ENCODE results near the gene DKKL1.
"Not testable (repeated sequence)": the region's sequence is repeated elsewhere in the genome, so short reads cannot be mapped to it uniquely, and the experiment has no call there.

DKKL1 gene

GRCh38 chr19:49362048-49362928 is 1.4 kb upstream of the DKKL1 start, which contains the start of gene TEAD2:
Gene TEAD2 (minus strand): TSS chr19:49362416. CDS start chr19:49360075, 2,341 bp downstream.
- peak; percentile 72 for DNase-seq

DNA sequence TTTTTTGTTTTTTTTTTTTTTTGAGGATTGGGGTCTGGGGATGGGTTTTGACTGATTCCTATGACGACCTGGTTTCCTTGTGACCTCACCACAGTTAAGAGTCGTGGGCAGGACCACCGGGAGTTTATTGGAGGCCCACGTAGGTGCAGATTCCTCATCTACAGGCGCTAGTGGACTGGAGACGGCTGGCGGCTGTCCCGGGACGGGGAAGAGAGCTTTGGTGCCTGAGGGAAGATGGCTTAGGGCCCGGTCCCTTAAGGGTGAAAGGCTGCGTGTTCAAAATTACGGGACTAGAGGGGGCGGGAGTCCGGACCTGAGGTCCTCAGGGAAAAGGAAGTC is 779 bp upstream of the DKKL1 start:
- no peak for DNase-seq

DNA sequence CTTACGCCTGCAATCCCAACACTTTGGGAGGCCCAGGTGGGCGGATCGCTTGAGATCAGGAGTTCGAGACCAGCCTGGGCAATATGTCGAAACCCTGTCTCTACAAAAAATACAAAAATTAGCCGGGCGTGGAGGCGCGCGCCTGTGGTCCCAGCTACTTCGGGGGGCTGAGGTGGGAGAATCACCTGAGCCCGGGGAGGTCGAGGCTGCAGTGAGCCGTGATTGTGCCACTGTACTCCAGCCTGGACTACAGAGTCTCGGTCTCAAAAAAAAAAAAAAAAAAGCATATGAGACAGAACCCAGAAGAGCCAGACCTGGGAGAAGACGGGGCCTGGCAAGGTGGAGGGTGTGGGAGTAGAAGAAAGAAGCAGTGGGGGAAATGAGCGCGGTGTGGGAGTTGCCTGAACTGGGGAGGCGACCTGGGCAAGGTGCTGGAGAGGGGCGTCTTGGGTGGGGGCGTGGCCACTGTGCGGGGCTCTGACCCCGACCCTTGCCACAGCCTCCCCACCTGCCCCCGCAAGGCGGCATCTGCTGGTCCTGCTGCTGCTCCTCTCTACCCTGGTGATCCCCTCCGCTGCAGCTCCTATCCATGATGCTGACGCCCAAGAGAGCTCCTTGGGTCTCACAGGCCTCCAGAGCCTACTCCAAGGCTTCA is 533 bp downstream of the DKKL1 start:
- DNase-seq: no peak

- DNase-seq: no peak
These were observed 2.4 kb downstream of the DKKL1 start for GRCh38 chr19:49366110-49366509.

GRCh38 chr19:49368711-49369358 is 5.2 kb downstream of the DKKL1 start:
- no peak for DNase-seq

GRCh38 chr19:49371184-49371583 is 7.5 kb downstream of the DKKL1 start:
- DNase-seq: no peak

- not testable (repeated sequence) for DNase-seq
These were observed 9.5 kb downstream of the DKKL1 start for GRCh38 chr19:49373174-49373573.

DNA sequence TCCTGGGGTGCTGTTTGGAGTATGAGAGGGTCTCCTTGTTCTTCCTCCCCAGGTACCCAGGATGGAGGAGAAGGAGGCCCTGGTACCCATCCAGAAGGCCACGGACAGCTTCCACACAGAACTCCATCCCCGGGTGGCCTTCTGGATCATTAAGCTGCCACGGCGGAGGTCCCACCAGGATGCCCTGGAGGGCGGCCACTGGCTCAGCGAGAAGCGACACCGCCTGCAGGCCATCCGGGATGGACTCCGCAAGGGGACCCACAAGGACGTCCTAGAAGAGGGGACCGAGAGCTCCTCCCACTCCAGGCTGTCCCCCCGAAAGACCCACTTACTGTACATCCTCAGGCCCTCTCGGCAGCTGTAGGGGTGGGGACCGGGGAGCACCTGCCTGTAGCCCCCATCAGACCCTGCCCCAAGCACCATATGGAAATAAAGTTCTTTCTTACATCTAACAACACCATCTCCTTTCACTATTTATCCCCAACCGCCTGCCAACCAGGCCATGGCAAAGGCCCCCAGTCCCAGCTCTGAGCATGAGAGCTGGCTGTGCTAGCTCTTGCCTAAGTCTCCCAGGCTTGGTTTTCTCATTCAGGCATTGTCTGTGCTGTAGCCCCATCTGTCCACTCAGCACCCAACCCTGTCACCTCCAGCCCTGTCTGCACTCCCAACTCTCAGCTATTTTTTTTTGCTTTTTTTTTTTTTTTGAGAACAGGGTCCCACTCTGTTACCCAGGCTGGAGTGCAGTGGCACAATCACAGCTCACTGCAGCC is 11.2 kb downstream of the DKKL1 start:
- DNase-seq: no peak

- no peak for DNase-seq
These were observed 14.8 kb downstream of the DKKL1 start for GRCh38 chr19:49378512-49378911.

GRCh38 chr19:49380391-49380790 is 16.7 kb downstream of the DKKL1 start:
- no peak for DNase-seq

DNA sequence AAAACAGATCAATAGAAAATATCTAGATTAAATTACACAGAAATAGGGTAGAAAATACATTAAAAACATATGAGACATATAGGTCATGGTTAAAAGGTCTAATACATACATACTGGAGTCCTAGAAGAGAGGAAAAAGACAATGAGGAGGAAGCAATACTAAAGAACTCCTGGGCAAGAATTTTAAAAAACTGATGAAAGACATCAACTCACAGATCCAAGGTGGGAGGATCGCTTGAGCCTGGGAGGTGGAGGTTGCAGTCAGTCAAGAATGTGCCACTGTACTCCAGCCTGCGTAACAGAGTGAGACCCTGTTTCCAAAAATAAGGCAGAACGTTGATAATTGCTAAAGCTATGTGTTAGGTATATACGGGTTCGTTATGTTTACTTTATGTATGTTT is 19.0 kb downstream of the DKKL1 start:
- no peak for DNase-seq

DNA sequence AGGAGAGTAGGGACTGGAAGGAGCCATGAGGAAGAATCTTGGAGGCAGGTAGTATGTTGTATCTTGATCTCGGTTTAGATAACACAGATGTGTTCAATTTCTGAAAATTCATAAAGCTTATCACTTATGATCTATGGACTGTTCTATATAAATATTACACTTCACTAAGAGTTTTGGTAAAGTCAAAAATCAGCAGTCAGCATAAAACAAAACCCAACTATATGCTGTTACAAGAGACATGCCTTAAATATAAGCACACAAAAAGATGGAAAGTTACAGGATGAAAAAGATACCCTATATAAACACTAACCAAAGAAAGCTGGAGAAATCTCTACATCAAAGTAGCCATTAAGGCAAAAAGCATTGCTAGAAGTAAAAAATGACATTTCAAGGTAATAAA is 19.9 kb downstream of the DKKL1 start:
- no peak for DNase-seq

DNA sequence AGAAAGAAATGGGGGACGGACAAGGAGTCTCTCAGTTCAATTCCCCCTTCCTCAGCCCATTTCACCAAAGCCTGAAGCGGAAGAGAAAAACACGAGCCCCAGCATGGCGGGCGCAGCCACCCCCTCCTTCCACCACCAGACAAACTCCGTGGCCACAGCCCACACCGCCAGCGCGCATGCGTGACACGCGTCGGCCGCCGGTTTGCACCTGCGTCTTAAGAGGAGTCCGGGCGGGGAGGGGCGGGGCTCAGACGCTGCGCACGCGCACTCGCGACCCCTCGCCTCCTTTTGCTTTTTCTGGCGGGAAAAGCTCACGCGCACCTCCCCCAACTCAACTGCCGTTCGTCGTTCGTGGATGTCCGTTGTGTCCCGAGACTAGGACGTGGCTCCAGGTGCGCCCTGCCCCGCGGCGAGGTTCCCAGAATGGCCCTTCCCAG is 24.3 kb downstream of the DKKL1 start, which contains the start of gene KASH5:
TSS of gene KASH5 (plus strand) at position 314 of the 437 bp plus-strand sequence. CDS start 2,635 bp downstream, outside the sequence.
- peak; percentile 45 for DNase-seq

DNA sequence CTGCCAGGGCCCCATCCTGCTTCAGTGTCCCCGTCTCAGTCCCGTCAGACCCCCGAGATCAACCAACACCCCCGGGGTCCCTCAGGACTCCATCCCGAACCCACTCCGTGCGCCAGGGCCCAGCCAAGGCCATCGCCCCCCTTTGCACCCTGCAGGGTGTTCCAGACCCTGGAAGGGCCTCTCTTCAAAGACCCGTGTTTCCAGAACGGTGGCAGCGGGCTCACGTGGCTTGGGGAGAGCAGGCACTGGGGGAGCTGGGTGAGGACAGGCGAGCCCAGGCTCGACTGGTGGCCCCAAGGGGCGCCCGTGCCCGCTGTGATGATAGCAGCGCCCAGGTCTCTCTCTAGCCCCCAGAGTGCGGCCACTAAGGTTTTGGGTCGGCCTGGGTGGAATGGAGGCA is 25.7 kb downstream of the DKKL1 start:
- no peak for DNase-seq

DNA sequence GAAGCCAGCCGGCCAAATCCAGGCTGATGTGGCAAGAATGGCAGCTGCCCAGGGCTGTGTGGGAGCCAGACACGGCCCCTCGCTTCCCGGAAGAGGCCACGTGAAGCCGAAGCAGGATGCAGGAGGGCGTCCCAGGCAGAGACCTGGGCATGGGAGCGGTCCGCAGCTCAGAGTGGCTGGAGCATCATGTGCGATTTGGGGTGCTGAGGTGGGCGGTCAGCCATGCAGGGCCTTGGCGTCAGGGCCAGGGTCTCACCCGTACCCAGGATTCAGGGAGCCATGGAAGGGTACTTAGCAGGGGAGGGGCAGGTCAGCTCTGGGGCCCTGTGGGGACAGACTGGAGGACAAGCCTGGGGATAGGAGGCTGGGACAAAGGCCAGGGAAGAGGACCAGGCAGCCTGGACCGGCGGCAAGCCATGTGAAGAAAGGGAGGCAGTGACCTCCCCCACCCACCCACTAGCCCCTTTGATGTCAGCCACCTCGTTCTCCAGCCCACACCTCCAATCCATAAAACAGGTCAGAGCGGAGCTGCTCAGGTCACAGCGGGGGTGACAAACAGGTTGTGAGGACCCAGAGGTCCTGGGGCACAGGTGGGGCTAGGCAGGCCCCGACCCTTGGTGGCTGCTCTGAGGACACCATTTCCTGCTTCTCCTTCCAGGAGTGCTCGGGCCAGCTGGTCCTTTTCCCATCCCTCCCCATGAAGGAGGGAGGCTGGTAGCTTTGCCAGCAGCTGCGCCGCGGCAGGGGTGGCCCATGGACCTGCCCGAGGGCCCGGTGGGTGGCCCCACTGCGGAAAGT is 26.7 kb downstream of the DKKL1 start:
- DNase-seq: no peak

GRCh38 chr19:49390929-49391359 is 27.3 kb downstream of the DKKL1 start:
- DNase-seq: no peak

DNA sequence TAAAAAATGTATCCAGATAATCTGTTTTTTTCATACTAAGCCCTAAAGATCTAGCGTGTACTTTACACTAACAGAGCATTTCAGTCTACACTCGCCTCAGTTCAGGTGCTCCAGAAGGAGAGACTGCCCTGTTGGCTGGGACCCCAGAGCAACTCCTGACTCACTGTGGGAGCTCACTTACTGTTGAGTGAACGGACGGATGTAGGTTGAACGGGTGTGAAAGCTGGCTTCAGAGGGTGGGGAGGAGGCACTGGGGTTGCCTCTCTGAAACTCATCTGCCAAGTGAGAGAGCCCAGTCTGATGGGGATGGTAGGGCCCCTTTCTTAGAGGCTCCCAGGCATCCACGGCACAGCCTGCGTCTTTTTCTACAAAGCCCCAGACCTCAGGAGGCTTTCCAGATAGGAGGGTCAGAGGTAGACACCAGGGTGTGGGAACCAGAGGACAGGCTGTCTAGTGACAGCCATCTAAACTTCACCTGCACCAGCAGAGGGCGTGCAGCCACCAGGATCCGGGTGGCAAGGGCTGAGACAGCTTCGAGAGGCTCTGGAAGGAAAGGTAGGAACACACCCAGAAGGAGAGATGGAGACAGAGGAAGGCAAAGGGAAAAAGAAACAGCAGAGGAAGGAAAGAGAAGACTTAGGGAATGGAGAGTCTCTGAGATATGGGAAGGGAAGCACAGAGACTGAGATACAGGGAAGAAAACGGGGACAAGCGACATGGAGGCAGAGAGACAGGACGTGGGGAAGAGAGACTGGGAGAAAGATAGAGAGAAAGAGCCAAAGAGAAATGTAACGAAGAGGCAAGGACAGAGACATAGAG is 28.1 kb downstream of the DKKL1 start:
- DNase-seq: peak; percentile 68

GRCh38 chr19:49393881-49394280 is 30.2 kb downstream of the DKKL1 start:
- no peak for DNase-seq

DNA sequence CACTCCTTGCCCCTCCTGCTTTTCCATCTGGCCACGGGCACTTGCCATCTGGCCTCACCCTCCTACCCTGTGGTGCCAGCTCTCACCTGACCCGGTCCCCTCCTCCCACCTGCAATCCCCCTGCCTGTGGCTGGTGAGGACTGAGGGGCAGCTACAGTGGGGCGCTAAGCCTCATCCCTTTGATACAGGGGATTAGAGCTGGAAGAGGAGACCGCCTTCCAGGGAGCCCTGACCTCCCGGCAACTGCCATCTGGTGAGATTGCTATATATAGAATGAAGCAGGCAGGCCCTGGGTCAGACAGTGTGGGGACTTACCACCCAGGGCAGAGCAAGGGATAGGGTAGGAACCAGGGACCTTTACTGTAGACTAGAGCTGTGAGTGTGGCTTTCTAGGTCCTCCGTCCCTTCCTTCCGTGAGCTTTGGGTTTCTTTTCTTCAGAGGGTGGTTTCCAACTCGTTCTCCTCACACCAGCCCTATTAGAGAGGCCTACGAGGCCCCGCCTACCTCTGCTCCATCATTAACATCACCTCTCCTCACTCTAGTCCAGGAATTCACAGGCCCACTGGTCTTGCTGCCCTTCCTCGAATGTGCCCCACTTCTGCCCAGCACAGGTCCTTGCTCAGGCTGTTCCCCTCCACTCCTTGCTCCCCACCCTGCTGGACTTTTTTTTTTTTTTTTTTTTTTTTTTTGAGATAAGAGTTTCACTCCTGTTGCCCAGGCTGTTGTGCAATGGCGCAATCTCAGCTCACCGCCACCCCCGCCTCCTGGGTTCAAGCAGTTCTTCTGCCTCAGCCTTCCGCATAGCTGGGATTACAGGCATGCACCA is 32.1 kb downstream of the DKKL1 start:
- no peak for DNase-seq
